Stimulated activated CD4-positive, alpha-beta T cell treated with anti-CD3 and anti-CD28 coated beads, Interleukin-2, amount 100 ng/mL, for 4 hours (primary cell): Measurements from ENCODE around the gene PCAT6.

Experiments
- DNase-seq: peaks from one replicate; pipeline ENCODE4 v3.0.0-alpha.2; 2020; ENCODE audit warnings: low read depth

PCAT6 gene

GRCh38 chr1:202850593-202851362 is 40.0 kb downstream of the PCAT6 start:
- DNase-seq: no peak

- DNase-seq: no peak
Observed at GRCh38 chr1:202852163-202852904, 41.6 kb downstream of the PCAT6 start.

GRCh38 chr1:202854787-202855186 is 44.0 kb downstream of the PCAT6 start:
- DNase-seq: no peak

GRCh38 chr1:202856014-202856413 is 45.3 kb downstream of the PCAT6 start:
- no peak for DNase-seq

GRCh38 chr1:202857136-202857610 is 46.4 kb downstream of the PCAT6 start:
- no peak for DNase-seq

- no peak for DNase-seq
Observed at GRCh38 chr1:202858331-202858730, 47.6 kb downstream of the PCAT6 start.

GRCh38 chr1:202858789-202859414 is 48.1 kb downstream of the PCAT6 start:
- no peak for DNase-seq

- peak; percentile 15 for DNase-seq
Observed at GRCh38 chr1:202860744-202861419, 50.1 kb downstream of the PCAT6 start.
